GM19324 (cell line): ENCODE measurements around the gene THOC1.
"Not testable (repeated sequence)": the region's sequence is repeated elsewhere in the genome, so short reads cannot be mapped to it uniquely, and the experiment has no call there.

Source experiments
- ATAC-seq: cut with Tn5 transposase; IDR thresholded peaks from one replicate; pipeline ENCODE4 v1.9.1; 2021; ENCODE audit warnings: mild to moderate bottlenecking, moderate library complexity; ENCODE audit not compliant: unreplicated experiment, low FRiP score

THOC1 gene

GRCh38 chr18:267688-268552 lies at the start of gene THOC1:
Gene THOC1, minus strand, starts transcription at chr18:268047. Its CDS starts 28 bp downstream, at chr18:268019.
- peak; percentile 91 for ATAC-seq

- no peak for ATAC-seq
Measured at GRCh38 chr18:317618-318017, 49.8 kb upstream of the THOC1 start.

- ATAC-seq: no peak
Measured at GRCh38 chr18:316393-316792, 48.5 kb upstream of the THOC1 start.

- ATAC-seq: no peak
Measured at GRCh38 chr18:313931-314330, 46.1 kb upstream of the THOC1 start.

- ATAC-seq: no peak
Measured at GRCh38 chr18:312415-312814, 44.6 kb upstream of the THOC1 start.

- no peak for ATAC-seq
Measured at GRCh38 chr18:310042-310441, 42.2 kb upstream of the THOC1 start.

- ATAC-seq: not testable (repeated sequence)
Measured at GRCh38 chr18:308086-308485, 40.2 kb upstream of the THOC1 start.

- ATAC-seq: no peak
Measured at GRCh38 chr18:306608-307255, 38.9 kb upstream of the THOC1 start.

GRCh38 chr18:305003-305501 lies 37.2 kb upstream of the THOC1 start:
- no peak for ATAC-seq

- no peak for ATAC-seq
Measured at GRCh38 chr18:303607-304006, 35.8 kb upstream of the THOC1 start.

- no peak for ATAC-seq
Measured at GRCh38 chr18:303011-303410, 35.2 kb upstream of the THOC1 start.

GRCh38 chr18:302097-302496 lies 34.2 kb upstream of the THOC1 start:
- ATAC-seq: no peak

- no peak for ATAC-seq
Measured at GRCh38 chr18:297936-298335, 30.1 kb upstream of the THOC1 start.

- no peak for ATAC-seq
Measured at GRCh38 chr18:295756-296490, 28.1 kb upstream of the THOC1 start.

- ATAC-seq: no peak
Measured at GRCh38 chr18:294566-294965, 26.7 kb upstream of the THOC1 start.

- no peak for ATAC-seq
Measured at GRCh38 chr18:293536-293935, 25.7 kb upstream of the THOC1 start.

GRCh38 chr18:292271-292670 lies 24.4 kb upstream of the THOC1 start:
- no peak for ATAC-seq

- not testable (repeated sequence) for ATAC-seq
Measured at GRCh38 chr18:289970-290369, 22.1 kb upstream of the THOC1 start.

- no peak for ATAC-seq
Measured at GRCh38 chr18:289026-289425, 21.2 kb upstream of the THOC1 start.

- no peak for ATAC-seq
Measured at GRCh38 chr18:286515-287310, 18.9 kb upstream of the THOC1 start.
